HG02884 (cell line): ENCODE data around the gene MAML3.
"Not testable (repeated sequence)": the region's sequence is repeated elsewhere in the genome, so short reads cannot be mapped to it uniquely, and the experiment has no call there.

Experiments
- ATAC-seq: cut with Tn5 transposase; IDR thresholded peaks from one replicate; pipeline ENCODE4 v1.9.1; 2021; ENCODE audit warnings: mild to moderate bottlenecking, moderate library complexity; ENCODE audit not compliant: unreplicated experiment

Gene MAML3

GRCh38 chr4:139712882-139713281 is 441.1 kb downstream of the MAML3 start:
- ATAC-seq = no peak

DNA sequence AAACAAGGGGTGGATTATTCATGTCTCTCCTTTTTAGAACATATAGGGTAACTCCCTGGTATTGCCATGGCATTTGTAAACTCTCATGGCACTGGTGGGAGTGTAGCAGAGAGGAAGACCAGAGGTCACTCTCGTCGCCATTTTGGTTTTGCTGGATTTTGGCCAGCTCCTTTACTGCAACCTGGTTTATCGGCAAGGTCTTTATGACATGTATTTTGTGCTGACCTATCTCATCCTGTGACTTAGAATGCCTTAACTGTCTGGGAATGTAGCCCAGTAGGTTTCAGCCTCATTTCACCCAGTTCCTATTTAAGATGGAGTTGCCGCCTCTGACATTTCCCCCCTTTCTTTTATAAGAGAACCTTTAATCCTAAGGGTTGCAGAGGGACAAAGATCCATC is 442.5 kb downstream of the MAML3 start:
- no peak for ATAC-seq

DNA sequence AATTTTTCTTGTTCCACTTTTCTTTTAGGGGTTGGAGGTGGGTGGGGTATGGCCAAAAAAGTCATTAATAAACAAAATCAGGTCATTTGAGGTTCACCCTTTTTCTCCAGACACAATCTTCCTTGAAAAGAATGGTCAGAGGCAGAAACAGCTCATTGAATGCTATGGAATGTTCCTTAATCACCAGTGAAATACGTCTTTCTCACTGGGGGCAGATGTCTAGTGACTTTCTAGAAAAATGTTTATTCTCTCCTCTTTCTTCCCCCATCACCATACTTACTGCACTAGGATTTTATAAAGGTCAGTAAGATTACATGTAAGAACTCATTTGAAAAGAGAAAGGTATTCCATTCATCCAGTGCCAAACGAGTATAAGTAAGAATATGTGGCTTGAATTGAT is 443.9 kb downstream of the MAML3 start:
- no peak for ATAC-seq

- no peak for ATAC-seq
Measured at GRCh38 chr4:139709660-139710059, 444.3 kb downstream of the MAML3 start.

DNA sequence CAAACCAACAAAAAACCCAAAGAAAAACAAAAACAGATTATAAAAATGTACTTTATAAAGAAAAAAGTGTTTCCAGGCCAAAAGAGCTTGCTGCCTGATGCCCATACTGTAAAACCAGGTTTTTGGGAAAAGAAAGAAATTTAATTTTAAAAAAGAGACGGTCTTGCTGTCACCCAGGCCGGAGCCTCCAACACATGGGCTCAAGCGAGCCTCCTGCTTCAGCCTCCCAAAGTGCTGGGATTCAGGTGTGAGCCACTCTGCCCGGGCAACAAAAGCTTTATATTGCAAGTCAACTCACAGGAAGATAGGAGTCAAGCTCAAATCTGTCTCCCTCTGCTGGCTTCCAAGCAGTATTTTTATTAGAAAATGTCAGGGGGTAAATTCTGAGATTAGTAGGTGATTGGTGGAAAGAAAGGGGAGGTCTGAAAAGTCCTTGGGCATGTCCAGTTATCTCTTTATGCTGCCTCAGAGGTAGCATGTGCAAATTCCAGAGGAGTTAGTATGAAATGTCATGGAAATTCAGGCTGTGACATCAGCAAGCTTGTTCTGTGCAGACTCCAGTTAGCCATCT is 449.0 kb downstream of the MAML3 start:
- ATAC-seq = no peak

DNA sequence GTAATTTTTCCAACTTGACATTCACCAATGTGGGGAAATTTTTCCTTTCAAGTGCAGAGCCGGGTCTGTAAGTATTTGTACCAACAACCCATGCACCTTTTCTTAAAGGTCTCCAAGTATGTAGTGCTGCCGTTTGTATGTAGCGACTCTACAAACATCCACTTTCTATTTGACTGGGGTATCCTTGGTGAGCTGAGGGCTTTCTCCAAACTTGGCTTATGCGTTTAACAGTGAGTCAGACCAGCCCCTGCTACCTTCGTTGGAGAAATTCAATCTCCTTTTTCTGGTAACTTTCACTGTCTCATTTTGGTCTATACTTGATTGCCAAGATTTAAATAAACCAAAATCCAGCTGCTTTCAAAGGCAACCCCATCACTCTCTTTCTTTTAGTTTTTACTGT is 453.4 kb downstream of the MAML3 start:
- no peak for ATAC-seq

GRCh38 chr4:139698167-139698925 is 455.6 kb downstream of the MAML3 start:
- not testable (repeated sequence) for ATAC-seq

GRCh38 chr4:139696491-139696890 is 457.5 kb downstream of the MAML3 start:
- no peak for ATAC-seq

DNA sequence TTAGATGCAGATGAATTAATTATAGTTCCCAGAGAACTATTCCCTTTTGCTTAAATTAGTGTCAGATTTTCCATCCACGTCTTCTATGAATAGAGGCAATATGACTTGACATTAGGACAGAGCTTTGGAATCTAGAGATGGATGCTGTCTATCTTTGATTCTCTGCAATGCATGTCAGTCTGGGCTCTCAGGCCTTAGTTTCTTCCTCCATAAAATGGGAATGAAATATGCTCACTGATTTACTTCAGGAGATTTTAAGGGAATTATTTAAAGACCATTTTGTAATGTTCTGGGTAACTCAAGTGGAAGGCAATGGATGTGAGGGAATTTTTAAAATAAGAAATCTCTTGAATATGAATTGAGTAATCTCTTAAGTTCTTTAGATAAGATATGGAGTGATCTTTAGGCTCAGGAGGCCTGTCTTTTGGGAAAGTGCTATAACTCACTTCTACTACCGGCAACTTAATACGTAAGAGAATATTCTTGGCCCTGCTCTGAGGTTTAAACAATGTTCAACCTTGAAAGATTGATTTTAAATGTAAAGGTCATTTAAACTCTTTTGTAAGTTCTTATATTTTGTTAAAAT is 459.4 kb downstream of the MAML3 start:
- no peak for ATAC-seq

- ATAC-seq = no peak
Measured at GRCh38 chr4:139692309-139693012, 461.5 kb downstream of the MAML3 start.

DNA sequence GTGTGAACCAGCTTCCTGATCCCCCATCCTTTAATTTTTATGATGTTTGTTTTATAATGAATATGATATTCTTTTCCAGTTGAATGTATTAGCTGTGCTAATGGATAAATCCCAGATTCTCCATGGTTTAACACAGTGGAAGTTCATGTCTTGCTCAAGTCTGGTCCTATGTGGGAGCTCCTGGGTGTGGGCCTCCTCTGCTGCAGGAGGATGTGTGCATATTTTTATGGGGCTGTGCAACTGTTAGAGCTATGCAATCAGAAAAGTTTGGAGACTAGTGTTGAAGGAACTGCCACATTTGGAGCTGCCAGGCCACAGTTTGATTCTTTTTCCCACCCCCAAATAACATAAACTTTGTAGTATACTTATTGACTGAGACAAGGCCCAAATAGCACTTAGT is 463.6 kb downstream of the MAML3 start:
- ATAC-seq = no peak

DNA sequence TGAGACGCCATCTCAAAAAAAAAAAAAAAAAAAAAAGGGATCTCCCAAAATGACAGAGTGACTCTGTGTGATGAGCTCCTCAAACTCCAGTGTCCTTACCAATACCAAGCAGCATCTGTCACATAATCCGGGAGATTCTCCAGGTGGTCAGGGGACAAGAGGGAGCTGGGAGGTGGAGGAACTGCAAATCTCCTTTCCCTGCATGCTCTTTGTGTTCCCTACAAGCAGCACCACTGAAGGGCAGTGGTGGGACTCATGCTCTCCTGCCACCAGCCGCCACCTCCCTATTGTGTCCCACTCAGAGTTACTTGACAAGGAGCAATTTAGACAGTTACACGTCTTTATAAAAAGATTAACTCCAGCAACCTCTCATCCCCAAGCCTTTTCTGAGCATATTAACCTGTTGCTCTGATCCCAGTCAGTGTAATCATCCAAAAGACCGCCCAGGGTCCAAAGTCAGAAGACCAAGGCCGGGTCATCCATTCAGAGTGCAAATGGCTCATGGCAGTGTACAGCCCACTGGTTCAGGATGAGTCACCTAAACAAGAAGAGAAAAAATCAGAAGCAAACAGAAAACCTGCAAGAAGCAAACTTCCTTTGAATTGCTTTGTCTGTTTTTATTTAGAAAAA is 464.8 kb downstream of the MAML3 start:
- no peak for ATAC-seq

DNA sequence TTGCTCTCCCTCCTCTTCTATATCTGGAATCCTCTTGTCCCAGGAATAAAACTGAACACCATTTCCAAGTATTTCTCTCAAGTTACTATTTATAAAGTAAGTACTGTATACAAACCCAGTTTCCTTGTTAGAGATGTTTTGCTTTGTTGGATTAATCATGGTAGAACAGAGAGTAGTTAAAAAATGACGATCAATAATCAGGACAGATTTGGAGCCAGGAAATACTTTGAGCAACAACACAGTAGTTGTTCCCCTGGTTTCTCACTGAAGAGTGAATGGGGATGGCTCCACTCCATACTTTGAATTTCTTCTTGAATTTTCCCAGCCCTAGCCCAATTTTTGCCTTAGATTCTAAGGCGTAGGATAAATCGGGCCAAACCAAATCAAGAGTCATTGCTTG is 467.0 kb downstream of the MAML3 start:
- ATAC-seq = no peak

- no peak for ATAC-seq
Measured at GRCh38 chr4:139686130-139686529, 467.9 kb downstream of the MAML3 start.

DNA sequence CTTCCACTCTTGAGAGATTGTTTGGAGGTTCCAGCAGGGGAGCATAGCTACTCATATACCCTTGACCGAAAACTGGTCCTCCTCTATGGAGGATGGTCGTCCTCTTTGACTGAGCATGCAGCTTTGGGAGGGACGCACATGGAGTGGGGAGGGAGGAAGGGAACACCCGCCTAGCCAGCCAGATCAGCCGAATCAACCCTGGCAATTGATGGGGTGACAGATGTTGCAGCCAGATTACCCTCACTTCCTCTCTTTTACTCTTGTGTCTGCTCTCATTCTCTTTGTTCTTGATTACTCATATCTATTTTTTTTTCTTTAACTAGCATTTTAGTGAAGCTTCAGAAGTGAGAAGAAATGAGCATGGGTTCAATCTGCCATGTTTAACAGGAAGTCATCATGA is 468.8 kb downstream of the MAML3 start:
- ATAC-seq = no peak

GRCh38 chr4:139684351-139684750 is 469.6 kb downstream of the MAML3 start:
- no peak for ATAC-seq

GRCh38 chr4:139682741-139683151 is 471.2 kb downstream of the MAML3 start:
- no peak for ATAC-seq

DNA sequence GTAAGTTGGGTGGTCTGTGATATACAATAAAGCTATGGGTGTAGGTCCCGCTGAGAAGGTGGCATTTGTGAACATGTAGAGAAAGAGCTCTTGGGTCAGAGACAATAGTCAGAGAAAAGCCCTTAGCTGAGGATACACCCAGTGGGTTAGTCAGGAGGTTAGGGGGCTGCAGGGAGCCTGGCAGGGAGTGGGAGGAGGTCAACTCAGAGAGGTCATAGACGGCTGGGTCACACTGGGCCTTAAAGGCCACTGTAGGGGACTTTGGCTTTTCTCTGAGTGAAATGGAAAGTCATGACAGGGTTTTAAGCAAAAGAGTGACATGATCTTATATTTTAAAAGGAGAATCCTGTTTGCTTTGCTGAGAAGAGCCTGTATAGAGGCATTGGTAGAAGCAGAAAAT is 471.7 kb downstream of the MAML3 start:
- no peak for ATAC-seq

DNA sequence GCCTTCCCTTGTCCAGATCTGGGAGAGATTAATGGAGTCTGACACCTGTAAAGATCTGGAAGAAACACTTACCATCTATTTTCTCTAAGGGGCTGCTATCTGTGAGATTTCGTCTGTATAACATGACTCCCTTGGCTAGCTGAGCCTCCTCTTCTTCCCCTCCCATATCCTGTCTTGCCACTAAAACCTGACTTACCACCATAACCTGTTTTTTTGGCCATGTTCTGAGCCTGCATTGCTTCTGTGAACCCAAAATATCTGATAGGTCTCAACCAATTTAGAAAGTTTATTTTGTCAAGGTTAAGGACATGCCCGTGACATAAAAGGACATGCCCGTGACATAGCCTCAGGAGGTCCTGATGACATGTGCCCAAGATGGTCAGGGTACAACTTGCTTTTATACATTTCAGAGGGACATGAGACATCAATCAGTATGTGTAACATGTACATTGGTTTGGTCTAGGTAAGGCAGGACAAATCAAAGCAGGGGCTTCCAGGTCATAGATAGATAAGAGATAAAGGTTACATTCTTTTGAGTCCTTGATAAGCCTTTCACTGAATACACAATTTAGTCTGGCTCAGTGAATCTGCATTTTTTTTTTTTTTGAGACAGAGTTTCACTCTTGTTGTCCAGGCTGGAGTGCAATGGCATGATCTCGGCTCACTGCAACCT is 476.9 kb downstream of the MAML3 start:
- ATAC-seq = no peak

DNA sequence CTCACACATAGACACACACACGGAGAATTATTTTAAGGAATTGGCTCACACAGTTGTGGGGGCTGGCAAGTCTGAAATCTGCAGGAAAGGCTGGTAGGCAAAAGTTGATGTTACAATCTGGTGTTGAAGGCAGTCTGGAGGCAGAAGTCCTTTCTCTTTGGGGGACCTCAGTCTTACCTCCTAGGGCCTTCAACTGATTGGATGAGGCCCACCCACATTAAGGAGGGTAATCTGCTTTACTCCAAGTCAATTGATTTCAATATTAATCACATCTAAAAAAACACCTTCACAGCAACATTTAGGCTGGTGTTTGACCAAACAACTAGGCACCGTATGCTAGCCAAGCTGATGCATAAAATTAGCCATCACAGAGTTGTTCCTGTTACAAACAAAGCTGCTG is 477.6 kb downstream of the MAML3 start:
- ATAC-seq = no peak

DNA sequence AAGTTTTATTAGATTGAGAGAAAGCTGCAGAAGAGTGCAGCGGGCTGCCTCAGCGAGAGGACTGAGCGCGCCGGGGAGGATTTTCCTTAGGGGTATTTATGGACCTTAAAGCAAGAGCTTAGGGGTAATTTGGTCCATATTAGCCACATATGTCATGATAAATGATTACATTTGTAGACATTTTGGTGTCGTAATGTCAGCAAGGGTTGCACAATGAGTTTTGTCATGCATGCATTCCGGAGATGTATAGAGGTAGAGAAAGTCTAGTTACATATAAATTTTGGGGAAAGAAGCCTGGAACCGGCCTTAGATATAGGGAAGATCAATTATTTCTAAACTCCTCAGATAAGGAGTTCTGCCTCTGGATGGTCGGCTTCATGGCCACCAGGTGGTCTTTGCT is 478.3 kb downstream of the MAML3 start:
- ATAC-seq = no peak
